Measurements from ENCODE around the gene NFIX. TPM values are rescaled to one million over a fixed set of nuclear protein-coding genes. Genes with fewer than 3 reads are reported as not detected.
A peak's percentile ranks its signal among the peaks of the same experiment; 100 is the strongest.

Gene NFIX
- total and polyA plus RNA-seq, 2 donors from 2014 or later = 4.3 to 65.0 TPM

DNA sequence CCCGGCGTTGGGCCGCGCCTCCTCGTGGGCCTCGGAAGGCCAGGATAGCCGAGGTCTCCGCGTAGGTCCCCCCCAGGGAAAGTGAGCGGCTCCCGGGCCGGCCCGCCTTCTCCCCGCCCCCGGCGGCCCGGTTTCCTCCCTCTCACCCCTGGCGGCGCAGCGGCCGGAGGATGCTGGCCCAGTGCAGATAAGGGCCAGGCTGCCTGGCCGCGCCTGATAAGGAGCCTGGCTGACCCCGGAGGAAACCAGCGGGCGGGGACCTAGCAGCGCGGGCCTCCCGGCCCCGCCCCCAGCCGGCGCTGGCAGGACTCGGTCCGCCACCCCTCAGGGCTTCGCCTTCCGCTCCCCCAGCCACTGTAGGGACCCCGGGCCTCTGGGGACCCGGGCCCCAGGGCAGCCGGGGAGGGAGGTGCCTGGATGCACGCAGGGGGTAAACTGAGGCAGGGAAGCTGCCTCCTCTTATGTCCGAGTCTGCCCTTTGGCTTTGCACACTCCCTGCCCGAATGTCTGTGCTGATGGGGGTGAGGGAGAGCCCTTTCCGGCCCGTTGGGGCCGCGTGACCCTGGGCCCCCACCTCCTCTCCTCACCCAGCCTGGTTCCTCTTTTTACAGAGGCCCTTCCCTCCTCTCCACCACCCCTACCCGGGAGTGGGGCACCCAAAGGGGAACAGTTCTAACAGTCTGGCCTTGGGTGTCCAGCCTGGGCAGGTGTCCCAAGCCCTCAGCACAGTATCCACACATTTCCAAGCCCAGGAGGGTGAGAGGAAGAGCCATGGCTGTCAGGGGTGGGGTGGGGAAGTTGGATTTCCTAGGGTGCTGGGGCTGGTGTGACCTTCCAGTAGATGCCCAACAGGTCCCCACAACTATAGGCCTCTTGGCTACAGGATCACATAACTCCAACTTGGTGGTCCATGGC is 107.6 kb downstream of the NFIX start, which contains the start of gene LYL1:
LYL1 (minus strand) TSS at position 193 of the 915 bp plus-strand sequence. CDS start 1,687 bp downstream, outside the sequence.
- Histone ChIP-seq H3K4me1 (ENCODE audit: control insufficient read depth in 2 of 3, insufficient read depth in 2 of 3, low read depth in 1 of 3, low read length in 3 of 3) (peaks cover 0 to 25% (median 4%) of the 10 kb centered on the region in 3 donors), H3K4me3 (ENCODE audit: low read length in 3 of 3) (peak within 1 kb of the TSS; percentile 16 to 63 (median 53)), H3K9me3 (ENCODE audit: control insufficient read depth in 2 of 3, insufficient read depth in 1 of 3, low read length in 3 of 3) (no peaks in the 10 kb centered on the region), H3K27ac (ENCODE audit: low read depth in 2 of 2, low read length in 2 of 2) (peak within 1 kb of the TSS; percentile 67 to 79), H3K27me3 (ENCODE audit: control insufficient read depth, insufficient read depth, low read length) (peaks cover 5% of the 10 kb centered on the region), H3K9ac (ENCODE audit: low read length in 3 of 3) (peak within 1 kb of the TSS in 2 of 3 donors; percentile 46 to 69), H3K36me3 (ENCODE audit: control insufficient read depth in 2 of 3, insufficient read depth in 3 of 3, low read length in 3 of 3) (no peaks in the 10 kb centered on the region)
- FAIRE-seq (no peak), DNase-seq (peak in 3 of 5 donors; percentile 75 to 95 (median 82))
- TF ChIP-seq, protein P1, sequence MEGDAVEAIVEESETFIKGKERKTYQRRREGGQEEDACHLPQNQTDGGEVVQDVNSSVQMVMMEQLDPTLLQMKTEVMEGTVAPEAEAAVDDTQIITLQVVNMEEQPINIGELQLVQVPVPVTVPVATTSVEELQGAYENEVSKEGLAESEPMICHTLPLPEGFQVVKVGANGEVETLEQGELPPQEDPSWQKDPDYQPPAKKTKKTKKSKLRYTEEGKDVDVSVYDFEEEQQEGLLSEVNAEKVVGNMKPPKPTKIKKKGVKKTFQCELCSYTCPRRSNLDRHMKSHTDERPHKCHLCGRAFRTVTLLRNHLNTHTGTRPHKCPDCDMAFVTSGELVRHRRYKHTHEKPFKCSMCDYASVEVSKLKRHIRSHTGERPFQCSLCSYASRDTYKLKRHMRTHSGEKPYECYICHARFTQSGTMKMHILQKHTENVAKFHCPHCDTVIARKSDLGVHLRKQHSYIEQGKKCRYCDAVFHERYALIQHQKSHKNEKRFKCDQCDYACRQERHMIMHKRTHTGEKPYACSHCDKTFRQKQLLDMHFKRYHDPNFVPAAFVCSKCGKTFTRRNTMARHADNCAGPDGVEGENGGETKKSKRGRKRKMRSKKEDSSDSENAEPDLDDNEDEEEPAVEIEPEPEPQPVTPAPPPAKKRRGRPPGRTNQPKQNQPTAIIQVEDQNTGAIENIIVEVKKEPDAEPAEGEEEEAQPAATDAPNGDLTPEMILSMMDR (IDR thresholded peaks at IDR 0.05; ENCODE audit: borderline replicate concordance, extremely low read depth, insufficient read depth) = no peak
- intact Hi-C loops (cut with DNase I) = no loop called here

DNA sequence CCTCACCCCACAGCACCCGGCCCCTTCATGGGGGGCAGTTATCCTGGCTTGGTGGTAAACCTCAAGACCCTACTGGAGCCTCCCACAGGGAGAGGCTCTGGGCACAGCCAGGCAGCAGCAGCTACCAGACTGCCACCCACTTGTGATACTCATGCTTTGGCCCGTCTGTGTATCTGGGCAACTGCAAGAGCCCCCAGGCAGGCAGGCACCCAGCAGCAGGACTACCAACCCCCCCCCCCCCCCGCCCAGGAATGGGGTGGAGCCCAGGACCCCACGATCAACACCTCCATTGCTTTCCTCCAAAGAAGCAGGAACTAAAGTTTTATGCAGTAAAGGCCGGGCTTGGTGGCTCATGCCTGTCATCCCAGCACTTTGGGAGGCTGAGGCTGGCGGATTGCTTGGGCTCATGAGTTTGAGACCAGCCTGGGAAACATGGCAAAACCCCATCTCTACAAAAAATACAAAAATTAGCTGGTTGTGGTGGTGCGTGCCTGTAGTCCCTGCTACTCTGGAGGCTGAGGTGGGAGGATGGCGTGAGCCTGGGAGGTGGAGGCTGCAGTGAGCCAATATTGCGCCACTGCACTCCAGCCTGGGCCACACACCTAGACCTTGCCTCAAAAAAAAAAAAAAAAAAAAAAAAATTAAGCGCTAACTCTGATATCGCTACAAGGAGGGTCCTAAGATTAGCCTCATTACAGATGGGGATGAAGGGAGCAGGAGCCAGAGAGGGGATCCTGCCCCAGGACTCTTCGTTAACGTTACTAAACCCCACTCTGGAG is 108.5 kb downstream of the NFIX start:
- Histone ChIP-seq H3K9me3 (ENCODE audit: control insufficient read depth in 2 of 3, insufficient read depth in 1 of 3, low read length in 3 of 3) (no peaks in the 10 kb centered on the region), H3K27me3 (ENCODE audit: control insufficient read depth, insufficient read depth, low read length) (peaks cover 5% of the 10 kb centered on the region), H3K4me3 (ENCODE audit: low read length in 3 of 3) (no peak overlapping the region), H3K36me3 (ENCODE audit: control insufficient read depth in 2 of 3, insufficient read depth in 3 of 3, low read length in 3 of 3) (no peaks in the 10 kb centered on the region), H3K4me1 (ENCODE audit: control insufficient read depth in 2 of 3, insufficient read depth in 2 of 3, low read depth in 1 of 3, low read length in 3 of 3) (peaks cover 0 to 25% (median 4%) of the 10 kb centered on the region in 3 donors), H3K9ac (ENCODE audit: low read length in 3 of 3) (no peak overlapping the region), H3K27ac (ENCODE audit: low read depth in 2 of 2, low read length in 2 of 2) (peak overlapping the region in 1 of 2 donors; percentile 79)
- TF ChIP-seq, protein P1 (IDR thresholded peaks at IDR 0.05; ENCODE audit: borderline replicate concordance, extremely low read depth, insufficient read depth) = no peak
- intact Hi-C loops (cut with DNase I) = no loop called here
- no peak for DNase-seq
- no peak for FAIRE-seq

DNA sequence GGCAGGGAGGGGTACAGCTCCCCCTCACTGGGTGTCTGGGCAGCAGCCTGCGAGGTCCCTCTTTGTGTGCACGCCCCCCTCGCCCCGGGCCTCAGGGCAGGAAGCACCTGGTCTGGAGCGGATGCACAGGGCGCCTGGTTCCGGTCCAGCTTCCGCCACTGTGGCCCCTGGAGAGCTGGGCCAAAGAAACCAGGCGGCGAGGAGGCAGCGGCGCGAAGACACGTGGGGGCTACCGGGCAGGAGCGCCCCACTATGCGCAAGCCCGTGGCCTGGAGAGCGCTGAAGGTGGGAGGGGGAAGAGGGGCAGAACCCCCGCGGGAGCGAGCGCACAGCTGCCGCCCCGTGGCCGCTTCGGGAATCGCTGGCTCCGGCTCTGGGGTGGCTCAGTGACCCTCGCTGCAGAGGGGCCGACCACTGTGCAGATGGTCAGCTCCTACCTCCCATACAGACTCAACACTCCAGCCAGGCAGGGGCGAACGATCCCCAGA is 109.1 kb downstream of the NFIX start:
- Histone ChIP-seq H3K9me3 (ENCODE audit: control insufficient read depth in 2 of 3, insufficient read depth in 1 of 3, low read length in 3 of 3) (no peaks in the 10 kb centered on the region), H3K36me3 (ENCODE audit: control insufficient read depth in 2 of 3, insufficient read depth in 3 of 3, low read length in 3 of 3) (no peaks in the 10 kb centered on the region), H3K4me3 (ENCODE audit: low read length in 3 of 3) (no peak overlapping the region), H3K4me1 (ENCODE audit: control insufficient read depth in 2 of 3, insufficient read depth in 2 of 3, low read depth in 1 of 3, low read length in 3 of 3) (peaks cover 0 to 22% (median 4%) of the 10 kb centered on the region in 3 donors), H3K27me3 (ENCODE audit: control insufficient read depth, insufficient read depth, low read length) (peaks cover 5% of the 10 kb centered on the region), H3K27ac (ENCODE audit: low read depth in 2 of 2, low read length in 2 of 2) (peak overlapping the region in 1 of 2 donors; percentile 54), H3K9ac (ENCODE audit: low read length in 3 of 3) (no peak overlapping the region)
- intact Hi-C loops (cut with DNase I) = no loop called here
- FAIRE-seq = no peak
- peak in 1 of 5 donors; percentile 92 for DNase-seq
- TF ChIP-seq, protein P1 (IDR thresholded peaks at IDR 0.05; ENCODE audit: borderline replicate concordance, extremely low read depth, insufficient read depth) = peak; percentile 34
